ENCODE data around the gene ZNF862. TPM values are rescaled to one million over a fixed set of nuclear protein-coding genes. Genes with fewer than 3 reads are reported as not detected.

ZNF862 gene
- total and polyA plus RNA-seq, 2 of the 8 experiments (the other 6 are each of a cell fraction or from before 2014, with no cell fraction given) = 1.8 to 3.9 TPM

DNA sequence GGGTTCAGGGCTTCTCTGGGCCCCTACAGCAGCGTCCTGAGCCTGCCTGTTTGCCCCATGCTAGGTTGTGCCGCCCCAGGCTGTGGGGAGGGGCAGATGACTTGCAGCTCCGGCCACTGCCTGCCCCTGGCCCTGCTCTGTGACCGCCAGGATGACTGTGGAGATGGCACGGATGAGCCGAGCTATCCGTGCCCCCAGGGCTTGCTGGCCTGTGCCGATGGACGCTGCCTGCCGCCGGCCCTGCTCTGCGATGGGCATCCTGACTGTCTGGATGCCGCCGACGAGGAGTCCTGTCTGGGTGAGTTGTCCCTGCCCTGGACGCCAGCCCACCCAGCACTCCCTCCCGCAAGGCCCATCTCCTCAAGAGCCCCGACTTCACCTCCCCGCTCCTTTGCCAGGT lies 49.1 kb upstream of the ZNF862 start:
- WGBS, 2 experiments (ENCODE audit: extremely low coverage in 1 of 2, insufficient coverage in 1 of 2, insufficient read length in 1 of 2, insufficient replicate concordance in 2 of 2, low coverage in 1 of 2, low lambda C conversion rate in 2 of 2, missing lambda C conversion rate in 1 of 2) = 73% methylated on average over 19 of the region's 19 CpGs; no CpG with 5 or more reads in 1 of the 2 experiments
- no peak overlapping the region for H3K4me2 ChIP-seq (ENCODE audit: insufficient read depth in 1 of 2, low read depth in 2 of 2, low read length in 2 of 2)
- H3K4me3 ChIP-seq (ENCODE audit: extremely low read depth in 1 of 4, insufficient read depth in 2 of 4, low read depth in 3 of 4, low read length in 4 of 4) = no peak overlapping the region
- FAIRE-seq (no peak), DNase-seq (ENCODE audit: low read depth in 1 of 2, low spot score in 2 of 2) (no peak)
- no peak overlapping the region for H4K5ac ChIP-seq (ENCODE audit: insufficient read length, low read depth, low read length)
- 0 out of 2 replicates have a peak overlapping the region, but pooled peaks have one; percentile 41 for H2AK5ac ChIP-seq (ENCODE audit: low read depth, low read length)
- peaks cover 2% of the 10 kb centered on the region; the same call in 1 of the 2 replicates for H3K23me2 ChIP-seq (ENCODE audit: low read depth, low read length)
- H3K9ac ChIP-seq (replicated peaks in 1 of 4; ENCODE audit: extremely low read depth in 1 of 4, low read depth in 3 of 4, low read length in 3 of 4) = no peak overlapping the region
- H3K14ac ChIP-seq (ENCODE audit: insufficient read length) = no peak overlapping the region
- no peak overlapping the region for H3K56ac ChIP-seq (replicated peaks; ENCODE audit: insufficient read length, low read depth, low read length)
- no peak overlapping the region for H2BK120ac ChIP-seq (replicated peaks; ENCODE audit: low read depth, low read length)
- no peaks in the 10 kb centered on the region for H3K79me2 ChIP-seq (ENCODE audit: control insufficient read depth in 1 of 2, insufficient read depth in 2 of 2, low read length in 2 of 2)
- H2BK5ac ChIP-seq (ENCODE audit: low read depth, low read length) = no peak overlapping the region
- no peak overlapping the region for H3K27ac ChIP-seq (ENCODE audit: low read depth, low read length)
- no peaks in the 10 kb centered on the region for H3K36me3 ChIP-seq (ENCODE audit: control insufficient read depth in 2 of 4, insufficient read depth in 4 of 4, low read length in 3 of 4)
- H3K4ac ChIP-seq (replicated peaks; ENCODE audit: insufficient read length, low read depth, low read length) = no peak overlapping the region
- H3K18ac ChIP-seq (ENCODE audit: extremely low read depth, low read length) = no peak overlapping the region
- peaks cover 0 to 2% of the 10 kb centered on the region in 2 experiments for H4K20me1 ChIP-seq (replicated peaks in 1 of 2; ENCODE audit: control insufficient read depth in 1 of 2, insufficient read depth in 2 of 2, low read length in 2 of 2)
- no peaks in the 10 kb centered on the region for H3K79me1 ChIP-seq (ENCODE audit: low read depth, low read length)
- no peak overlapping the region for H4K91ac ChIP-seq (replicated peaks; ENCODE audit: insufficient read length, low read length)
- peak overlapping the region; percentile 64; the same call in 1 of the 2 replicates for H4K8ac ChIP-seq (ENCODE audit: extremely low read depth, insufficient read depth, low read length)
- H3K27me3 ChIP-seq (replicated peaks in 1 of 4; ENCODE audit: control insufficient read depth in 3 of 4, extremely low read depth in 1 of 4, insufficient read depth in 3 of 4, low read length in 3 of 4) = peaks cover 8 to 44% (median 35%) of the 10 kb centered on the region in 4 experiments
- H3K4me1 ChIP-seq (replicated peaks in 1 of 4; ENCODE audit: control insufficient read depth in 3 of 4, insufficient read depth in 4 of 4, low read length in 3 of 4) = peaks cover 0 to 4% (median 2%) of the 10 kb centered on the region in 4 experiments; a peak in 5 of 7 replicates
- H3K9me3 ChIP-seq (ENCODE audit: insufficient read depth in 2 of 2, low read depth in 1 of 2, low read length in 1 of 2) = no peaks in the 10 kb centered on the region
- no peak overlapping the region for H2BK15ac ChIP-seq (ENCODE audit: low read length)
- H2BK12ac ChIP-seq (ENCODE audit: low read depth, low read length) = no peak overlapping the region; the same call in 1 of the 2 replicates
- no peak overlapping the region for H3K23ac ChIP-seq (ENCODE audit: insufficient read length)
- no peak overlapping the region for H2AFZ ChIP-seq (ENCODE audit: low read length)
- ChIA-PET POLR2A (ENCODE audit: partially characterized antibody) (interaction anchor here (1.9 kb wide), 1 partner anchor 17 kb away, joined by 6 read pairs; no protein-coding TSS in a partner anchor), CTCF (ENCODE audit: partially characterized antibody) (interaction anchor here (0.8 to 11.8 kb wide), 18 partner anchors 12 to 285 kb away, joined by 3 to 120 read pairs (median 5); partner anchors contain the start of gene ZNF467)
- no peak overlapping the region for H2BK20ac ChIP-seq (ENCODE audit: low read length)
- TF ChIP-seq CHD2 (IDR thresholded peaks at IDR 0.05; ENCODE audit: low read length) = no peak
- TF ChIP-seq JUND (IDR thresholded peaks at IDR 0.05; ENCODE audit: low read length) = no peak
